ENCODE results near the gene NR3C2. TPM values are rescaled to one million over a fixed set of nuclear protein-coding genes. Genes with fewer than 3 reads are reported as not detected.

The NR3C2 gene
- total RNA-seq, 1 experiment from 2014 or later: 1.6 TPM

DNA sequence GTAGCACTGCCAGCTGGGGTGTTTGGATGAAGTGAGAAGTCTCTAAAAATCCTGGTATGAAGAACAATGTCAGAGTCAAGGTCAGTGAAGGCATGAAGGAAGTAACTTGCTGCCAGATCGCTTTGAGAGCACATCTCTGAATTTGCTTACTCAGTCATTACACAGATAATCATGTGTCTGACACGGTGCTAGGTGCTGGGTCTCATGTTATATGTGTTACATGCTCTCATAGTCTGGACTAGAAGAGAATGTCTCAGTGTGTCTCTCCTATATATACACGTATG is 372.4 kb downstream of the NR3C2 start:
- CTCF ChIA-PET: no interaction called here
- BruUV-seq (replicated peaks): no TSS peak
- no peak for DNase-seq (ENCODE audit: low spot score)
- Histone ChIP-seq H3K27ac (ENCODE audit: low read depth, low read length, poor library complexity, severe bottlenecking) (no peak overlapping the region), H3K9me3 (ENCODE audit: low read depth, low read length, poor library complexity, severe bottlenecking) (peaks cover 6% of the 10 kb centered on the region), H3K4me3 (ENCODE audit: low read depth, low read length, poor library complexity, severe bottlenecking) (no peak overlapping the region), H3K27me3 (replicated peaks; ENCODE audit: insufficient read depth, low read depth, low read length, poor library complexity) (no peaks in the 10 kb centered on the region), H3K4me1 (ENCODE audit: insufficient read depth, low read length, poor library complexity, severe bottlenecking) (no peaks in the 10 kb centered on the region), H3K36me3 (ENCODE audit: insufficient read depth, low read length, poor library complexity, severe bottlenecking) (no peaks in the 10 kb centered on the region)
- intact Hi-C loops (cut with micrococcal nuclease; ENCODE audit: unreplicated experiment): no loop called here
- TF ChIP-seq EZH2 (IDR thresholded peaks at IDR 0.05; ENCODE audit: borderline replicate concordance, low read depth, low read length, poor library complexity, severe bottlenecking): no peak
- TF ChIP-seq, protein P1, sequence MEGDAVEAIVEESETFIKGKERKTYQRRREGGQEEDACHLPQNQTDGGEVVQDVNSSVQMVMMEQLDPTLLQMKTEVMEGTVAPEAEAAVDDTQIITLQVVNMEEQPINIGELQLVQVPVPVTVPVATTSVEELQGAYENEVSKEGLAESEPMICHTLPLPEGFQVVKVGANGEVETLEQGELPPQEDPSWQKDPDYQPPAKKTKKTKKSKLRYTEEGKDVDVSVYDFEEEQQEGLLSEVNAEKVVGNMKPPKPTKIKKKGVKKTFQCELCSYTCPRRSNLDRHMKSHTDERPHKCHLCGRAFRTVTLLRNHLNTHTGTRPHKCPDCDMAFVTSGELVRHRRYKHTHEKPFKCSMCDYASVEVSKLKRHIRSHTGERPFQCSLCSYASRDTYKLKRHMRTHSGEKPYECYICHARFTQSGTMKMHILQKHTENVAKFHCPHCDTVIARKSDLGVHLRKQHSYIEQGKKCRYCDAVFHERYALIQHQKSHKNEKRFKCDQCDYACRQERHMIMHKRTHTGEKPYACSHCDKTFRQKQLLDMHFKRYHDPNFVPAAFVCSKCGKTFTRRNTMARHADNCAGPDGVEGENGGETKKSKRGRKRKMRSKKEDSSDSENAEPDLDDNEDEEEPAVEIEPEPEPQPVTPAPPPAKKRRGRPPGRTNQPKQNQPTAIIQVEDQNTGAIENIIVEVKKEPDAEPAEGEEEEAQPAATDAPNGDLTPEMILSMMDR (conservative IDR thresholded peaks at IDR 0.05; ENCODE audit: low read depth, low read length): no peak
- POLR2A ChIA-PET (ENCODE audit: low non-redundant PET): no interaction called here

DNA sequence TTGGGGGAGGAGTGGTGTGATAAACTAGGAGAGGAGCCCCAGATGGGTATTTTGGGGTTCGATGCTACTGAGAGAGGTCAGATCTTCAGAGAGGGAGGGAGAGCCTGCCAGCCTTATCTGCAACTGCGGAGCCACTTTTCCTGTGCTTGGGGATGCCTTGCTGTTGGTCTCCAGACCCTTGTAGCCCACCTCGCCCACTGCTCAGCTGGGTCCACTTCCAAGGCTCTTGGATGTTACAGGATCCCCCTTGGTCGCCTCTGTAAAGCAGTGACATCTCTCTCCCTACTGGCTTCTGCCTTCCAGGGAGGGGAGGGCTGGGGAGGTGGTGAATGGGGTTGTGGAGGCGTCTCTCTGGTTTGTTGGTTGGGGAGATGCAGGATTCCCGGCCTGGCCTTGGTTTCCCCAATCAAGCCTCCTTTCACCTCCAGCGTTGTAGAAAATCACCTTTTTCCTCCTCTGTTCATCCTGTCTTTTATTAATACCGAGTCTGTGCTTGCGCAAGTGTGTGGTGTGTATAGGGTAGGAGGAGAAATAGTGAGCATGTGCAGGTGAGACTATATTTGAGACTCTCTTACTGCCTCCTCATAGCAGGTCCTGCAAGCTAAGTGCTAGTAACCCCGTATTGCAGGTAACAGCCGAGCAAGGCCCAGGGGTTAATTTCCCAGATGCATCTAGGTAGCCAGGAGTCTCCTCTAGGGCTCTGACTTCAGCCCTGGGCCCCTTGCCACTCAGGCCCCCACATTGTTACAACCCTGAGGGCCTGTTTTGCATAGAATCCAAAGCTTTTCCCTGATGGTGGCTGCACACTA is 372.9 kb downstream of the NR3C2 start:
- ChIA-PET CTCF (no interaction called here), POLR2A (ENCODE audit: low non-redundant PET) (no interaction called here)
- DNase-seq (ENCODE audit: low spot score): no peak
- TF ChIP-seq, protein P1 (conservative IDR thresholded peaks at IDR 0.05; ENCODE audit: low read depth, low read length): no peak
- TF ChIP-seq EZH2 (IDR thresholded peaks at IDR 0.05; ENCODE audit: borderline replicate concordance, low read depth, low read length, poor library complexity, severe bottlenecking): no peak
- Histone ChIP-seq H3K36me3 (ENCODE audit: insufficient read depth, low read length, poor library complexity, severe bottlenecking) (no peaks in the 10 kb centered on the region), H3K9me3 (ENCODE audit: low read depth, low read length, poor library complexity, severe bottlenecking) (peaks cover 4% of the 10 kb centered on the region), H3K4me1 (ENCODE audit: insufficient read depth, low read length, poor library complexity, severe bottlenecking) (no peaks in the 10 kb centered on the region), H3K27ac (ENCODE audit: low read depth, low read length, poor library complexity, severe bottlenecking) (no peak overlapping the region), H3K27me3 (replicated peaks; ENCODE audit: insufficient read depth, low read depth, low read length, poor library complexity) (no peaks in the 10 kb centered on the region), H3K4me3 (ENCODE audit: low read depth, low read length, poor library complexity, severe bottlenecking) (no peak overlapping the region)
- no TSS peak for BruUV-seq (replicated peaks)
- intact Hi-C loops (cut with micrococcal nuclease; ENCODE audit: unreplicated experiment): no loop called here

DNA sequence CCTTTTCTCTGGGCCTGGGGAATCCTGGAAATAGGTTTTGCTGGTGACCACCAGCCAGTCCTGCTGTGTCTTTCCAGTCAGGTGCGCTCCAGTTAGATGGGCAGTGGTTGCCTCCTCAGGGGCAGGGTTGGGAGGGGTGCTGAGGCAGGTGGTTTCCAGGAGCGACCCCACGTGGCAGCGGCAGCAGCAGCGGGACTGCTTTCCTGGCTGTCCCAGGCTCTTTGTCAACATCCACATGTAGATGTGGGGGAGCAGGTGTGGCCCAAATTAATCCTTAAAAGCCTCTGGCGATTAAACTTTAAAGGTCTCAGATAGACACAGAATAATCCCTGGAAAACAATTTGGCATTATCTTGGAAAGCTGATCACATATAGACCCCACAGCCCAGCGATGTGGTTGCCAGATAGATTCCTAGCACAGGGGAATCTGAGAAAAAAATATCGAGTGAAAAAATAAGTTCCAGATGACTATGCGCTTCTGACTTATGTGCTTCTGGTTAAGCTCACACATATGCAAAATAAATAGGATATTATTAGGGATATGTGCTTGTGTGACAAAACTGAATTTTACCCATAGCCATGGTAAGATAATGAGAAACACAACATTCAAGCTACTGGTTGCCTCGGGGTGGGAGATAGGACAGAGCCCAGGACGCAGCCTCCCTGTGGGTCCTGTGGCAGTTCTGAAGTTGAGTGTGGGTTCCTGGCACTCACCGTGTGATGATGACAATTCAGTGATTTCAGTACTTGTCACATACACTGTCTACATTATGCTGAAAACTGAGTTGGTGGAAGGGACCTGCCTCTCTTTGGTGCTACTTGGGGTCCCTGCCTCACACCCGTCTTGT is 373.9 kb downstream of the NR3C2 start:
- TF ChIP-seq EZH2 (IDR thresholded peaks at IDR 0.05; ENCODE audit: borderline replicate concordance, low read depth, low read length, poor library complexity, severe bottlenecking): no peak
- ChIA-PET POLR2A (ENCODE audit: low non-redundant PET) (no interaction called here), CTCF (no interaction called here)
- Histone ChIP-seq H3K9me3 (ENCODE audit: low read depth, low read length, poor library complexity, severe bottlenecking) (no peaks in the 10 kb centered on the region), H3K27ac (ENCODE audit: low read depth, low read length, poor library complexity, severe bottlenecking) (no peak overlapping the region), H3K36me3 (ENCODE audit: insufficient read depth, low read length, poor library complexity, severe bottlenecking) (no peaks in the 10 kb centered on the region), H3K27me3 (replicated peaks; ENCODE audit: insufficient read depth, low read depth, low read length, poor library complexity) (no peaks in the 10 kb centered on the region), H3K4me1 (ENCODE audit: insufficient read depth, low read length, poor library complexity, severe bottlenecking) (no peaks in the 10 kb centered on the region), H3K4me3 (ENCODE audit: low read depth, low read length, poor library complexity, severe bottlenecking) (no peak overlapping the region)
- intact Hi-C loops (cut with micrococcal nuclease; ENCODE audit: unreplicated experiment): no loop called here
- BruUV-seq (replicated peaks): no TSS peak
- DNase-seq (ENCODE audit: low spot score): no peak

Measured in A673 (cell line).